Esophagus squamous epithelium (tissue), 5 donors: ENCODE measurements around the gene PLEKHH1. TPM values are rescaled to one million over a fixed set of nuclear protein-coding genes. Genes with fewer than 3 reads are reported as not detected.

ENCODE experiments used
- DNase-seq: peaks from one replicate; lab custom pipeline; 2025; lab: John Stamatoyannopoulos, UW
- H3K27ac ChIP-seq, 4 donors: fragments of 200-600 bp; sonication (generic); one replicate each; pipeline ENCODE4 v1.5.1; 2016 to 2019; ENCODE audit warnings: mild to moderate bottlenecking in 1 of 4
- H3K27me3 ChIP-seq, 4 donors: fragments of 200-600 bp; sonication (generic); 1 replicate in 3 of 4; 2 replicates in 1 of 4; pipeline versions ENCODE4 v1.5.1 to v1.6.0; 2017 to 2021; ENCODE audit warnings: antibody characterized with exemption in 1 of 4
- H3K36me3 ChIP-seq, 3 donors: fragments of 200-600 bp; sonication (generic); one replicate each; pipeline ENCODE4 v1.5.1; 2016 to 2019
- H3K4me1 ChIP-seq, 3 donors: fragments of 200-600 bp; sonication (generic); one replicate each; pipeline ENCODE4 v1.5.1; 2017 to 2019
- H3K4me3 ChIP-seq, 4 donors: fragments of 200-600 bp; sonication (generic); 1 replicate in 3 of 4; 2 replicates in 1 of 4; pipeline ENCODE4 v1.5.1; 2016 to 2019; ENCODE audit warnings: mild to moderate bottlenecking in 2 of 4, moderate library complexity in 1 of 4
- H3K9me3 ChIP-seq, 3 donors: fragments of 200-600 bp; sonication (generic); one replicate each; pipeline ENCODE4 v1.5.1; 2016 to 2019
- CTCF ChIP-seq, 6 experiments: fragments of 450-650 bp in 4 of 6; fragments of 200-600 bp in 2 of 6; sonication (generic) in 2 of 6; IDR thresholded peaks; one replicate each; pipeline ENCODE4 v1.5.1; 2016 to 2019; ENCODE audit warnings: antibody characterized with exemption in 6 of 6, mild to moderate bottlenecking in 4 of 6, moderate library complexity in 4 of 6
- POLR2A ChIP-seq, 4 donors: fragments of 450-650 bp; IDR thresholded peaks; one replicate each; pipeline ENCODE4 v1.6.1; 2017; ENCODE audit warnings: antibody characterized with exemption in 4 of 4, mild to moderate bottlenecking in 4 of 4, moderate library complexity in 3 of 4
- whole genome bisulfite sequencing, 2 donors: methylation state at CpG; one replicate each; pipeline ENCODE4 v1.1.5; 2018; 5-methylcytosine and 5-hydroxymethylcytosine counted together
- intact Hi-C: fragments of 100-400 bp; cut with DNase I; formaldehyde crosslinking; loops from one replicate; pipeline ENCODE4 v1.15.0; 2022
- total RNA-seq, 4 donors: library from RNA; depleted of rRNA; stranded (reverse); fragments of >200 nt; gene quantifications; one replicate each; pipeline ENCODE4 v1.1.0, GENCODE V29; 2016
- donor health status: DM: yes; HTN: yes; CAD: no.

The PLEKHH1 gene
- total RNA-seq, 4 donors from 2014 or later = 4.1 to 7.9 (median 5.7) TPM

DNA sequence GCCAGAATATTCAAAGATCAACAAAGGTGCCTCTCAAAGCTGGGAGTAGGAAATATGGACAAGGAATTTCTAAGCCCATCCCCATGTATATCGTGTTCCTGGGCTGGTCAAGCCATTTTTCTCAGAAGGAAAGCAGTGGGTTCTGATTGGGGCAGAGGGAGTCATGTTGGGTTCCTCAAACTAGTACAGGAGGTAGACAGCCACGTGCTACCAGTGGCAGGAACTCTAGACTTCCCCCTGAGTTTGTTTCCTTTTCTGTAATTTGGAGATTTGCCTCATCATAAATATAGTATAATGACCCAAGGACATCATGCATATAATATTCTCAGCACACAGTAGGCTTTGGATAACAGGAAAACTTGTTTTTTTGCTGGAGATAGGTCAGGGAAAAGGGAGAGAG is 16.4 kb upstream of the PLEKHH1 start:
- 54 to 58% methylated on average over 2 of the region's 2 CpGs for WGBS, 2 donors
- H3K4me3 ChIP-seq = no peak overlapping the region
- DNase-seq = no peak
- no peak overlapping the region for H3K27ac ChIP-seq
- no peaks in the 10 kb centered on the region for H3K9me3 ChIP-seq
- TF ChIP-seq POLR2A (IDR thresholded peaks at IDR 0.05) (no peak), CTCF (IDR thresholded peaks at IDR 0.05) (no peak)
- no peaks in the 10 kb centered on the region for H3K36me3 ChIP-seq
- peaks cover 0 to 59% (median 0%) of the 10 kb centered on the region in 4 donors for H3K27me3 ChIP-seq
- intact Hi-C loops = no loop called here
- H3K4me1 ChIP-seq = peaks cover 10 to 27% (median 10%) of the 10 kb centered on the region in 3 donors

- peaks cover 10 to 27% (median 10%) of the 10 kb centered on the region in 3 donors for H3K4me1 ChIP-seq
- H3K36me3 ChIP-seq = no peaks in the 10 kb centered on the region
- H3K9me3 ChIP-seq = no peaks in the 10 kb centered on the region
- WGBS, 2 donors = 29 to 38% methylated on average over 9 to 11 of the region's 12 CpGs
- no peak overlapping the region for H3K4me3 ChIP-seq
- no peak overlapping the region for H3K27ac ChIP-seq
- no peak for DNase-seq
- intact Hi-C loops = no loop called here
- peaks cover 0 to 63% (median 0%) of the 10 kb centered on the region in 4 donors for H3K27me3 ChIP-seq
- no peak for TF ChIP-seq POLR2A (IDR thresholded peaks at IDR 0.05)
- TF ChIP-seq CTCF (IDR thresholded peaks at IDR 0.05) = no peak
Observed at GRCh38 chr14:67517083-67517482, 16.0 kb upstream of the PLEKHH1 start.

DNA sequence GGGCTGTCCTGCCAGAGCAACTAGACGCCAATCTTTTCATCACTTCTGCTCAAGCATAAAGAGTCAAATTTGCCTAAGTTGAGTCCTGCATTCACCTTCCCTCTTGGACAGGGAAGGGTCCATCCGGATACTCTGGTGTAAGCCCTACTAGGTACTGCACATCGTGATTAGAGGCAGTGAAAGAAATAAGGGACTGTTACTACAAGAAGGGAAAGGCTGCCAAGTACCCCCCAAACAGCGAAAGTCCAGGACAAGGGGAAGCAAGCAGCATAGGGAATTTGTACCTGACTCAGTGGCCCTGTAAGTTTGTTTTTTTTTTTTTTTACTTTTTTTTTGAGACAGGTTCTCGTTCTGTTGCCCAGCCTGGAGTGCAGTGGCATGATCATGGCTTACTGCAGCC is 13.7 kb upstream of the PLEKHH1 start:
- Histone ChIP-seq H3K9me3 (no peaks in the 10 kb centered on the region), H3K36me3 (no peaks in the 10 kb centered on the region), H3K4me1 (peaks cover 6 to 25% (median 6%) of the 10 kb centered on the region in 3 donors), H3K27ac (no peak overlapping the region), H3K27me3 (peaks cover 0 to 85% (median 0%) of the 10 kb centered on the region in 4 donors), H3K4me3 (no peak overlapping the region)
- no peak for DNase-seq
- intact Hi-C loops = no loop called here
- 78 to 86% methylated on average over 5 of the region's 5 CpGs for WGBS, 2 donors
- TF ChIP-seq POLR2A (IDR thresholded peaks at IDR 0.05) = no peak
- no peak for TF ChIP-seq CTCF (IDR thresholded peaks at IDR 0.05)

DNA sequence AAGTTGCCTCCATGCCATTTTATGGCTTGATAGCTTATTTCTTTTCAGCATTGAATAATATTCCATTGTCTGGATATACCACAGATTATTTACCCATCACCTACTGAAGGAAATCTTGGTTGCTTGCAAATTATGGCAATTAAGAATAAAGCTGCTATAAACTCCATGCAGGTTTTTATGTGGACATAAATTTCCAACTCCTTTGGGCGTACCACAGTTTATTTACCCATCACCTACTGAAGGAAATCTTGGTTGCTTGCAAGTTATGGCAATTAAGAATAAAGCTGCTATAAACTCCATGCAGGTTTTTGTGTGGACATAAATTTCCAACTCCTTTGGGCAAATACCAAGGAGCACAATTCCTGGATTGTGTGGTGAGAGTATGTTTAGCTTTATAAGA is 12.6 kb upstream of the PLEKHH1 start:
- no peaks in the 10 kb centered on the region for H3K36me3 ChIP-seq
- intact Hi-C loops = no loop called here
- peaks cover 3 to 21% (median 4%) of the 10 kb centered on the region in 3 donors for H3K4me1 ChIP-seq
- 85 to 93% methylated on average over 1 of the region's 1 CpG for whole genome bisulfite sequencing, 2 donors
- no peaks in the 10 kb centered on the region for H3K9me3 ChIP-seq
- H3K27ac ChIP-seq = no peak overlapping the region
- no peak overlapping the region for H3K4me3 ChIP-seq
- H3K27me3 ChIP-seq = peaks cover 0 to 93% (median 0%) of the 10 kb centered on the region in 4 donors
- TF ChIP-seq CTCF (IDR thresholded peaks at IDR 0.05) (no peak), POLR2A (IDR thresholded peaks at IDR 0.05) (no peak)
- no peak for DNase-seq

DNA sequence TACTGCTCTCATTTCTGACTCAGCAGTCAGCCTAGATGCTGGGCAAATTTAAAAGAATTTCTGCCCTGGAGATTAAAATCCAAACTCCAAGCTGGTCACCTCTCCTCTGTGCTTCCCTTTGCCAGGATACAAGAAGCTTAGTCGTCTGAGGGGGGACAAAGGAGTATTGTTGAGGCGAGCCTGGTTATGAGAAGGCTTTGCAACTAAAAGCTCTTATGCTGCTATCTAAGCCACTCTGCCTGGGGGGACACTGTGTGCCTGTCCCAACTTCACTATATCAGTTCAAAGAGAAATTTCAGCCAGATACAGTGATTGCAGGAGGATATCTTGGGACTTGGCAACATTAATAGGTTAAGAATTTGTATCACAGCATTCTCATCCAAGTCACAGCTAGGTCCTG is 10.8 kb upstream of the PLEKHH1 start:
- TF ChIP-seq CTCF (IDR thresholded peaks at IDR 0.05) = no peak
- no peak for TF ChIP-seq POLR2A (IDR thresholded peaks at IDR 0.05)
- intact Hi-C loops = no loop called here
- no peaks in the 10 kb centered on the region for H3K9me3 ChIP-seq
- WGBS, 2 donors = 26 to 48% methylated on average over 2 of the region's 2 CpGs
- peaks cover 0 to 12% (median 0%) of the 10 kb centered on the region in 3 donors for H3K4me1 ChIP-seq
- no peak overlapping the region for H3K4me3 ChIP-seq
- no peaks in the 10 kb centered on the region for H3K36me3 ChIP-seq
- H3K27ac ChIP-seq = no peak overlapping the region
- DNase-seq = no peak
- peaks cover 0 to 85% (median 0%) of the 10 kb centered on the region in 4 donors for H3K27me3 ChIP-seq
